HepG2 (cell line): Measurements from ENCODE around the gene VGLL3. TPM values are rescaled to one million over a fixed set of nuclear protein-coding genes. Genes with fewer than 3 reads are reported as not detected.

Experiments used
- ATAC-seq: fragments of 200-7000 bp; cut with Tn5 transposase; 3 replicates; pipeline ENCODE4 v1.9.1; 2020; ENCODE audit warnings: mild to moderate bottlenecking, moderate library complexity
- BruUV-seq: library from RNA; stranded (reverse); fragments of 400-500 nt; replicated peaks from 2 replicates; lab custom pipeline; 2021; lab: Mats Ljungman, UMichigan
- CTCF ChIA-PET: fragments of 300-600 bp; formaldehyde crosslinking; extraction: SDS; loops from one replicate; lab custom pipeline; 2021; ENCODE audit warnings: low total read pairs, inconsistent platforms, low intra/inter-chr PET ratio; lab: Yijun Ruan, JAX
- POLR2A ChIA-PET: fragments of 350-600 bp; sonication (Branson Sonifier 250); formaldehyde crosslinking; loops from one replicate; lab custom pipeline; 2020; ENCODE audit warnings: antibody characterized with exemption, inconsistent platforms; lab: Yijun Ruan, JAX
- DNase-seq: peaks from one replicate; pipeline ENCODE4 v3.0.0-alpha.2; 2015; ENCODE audit warnings: low spot score
- FAIRE-seq: peaks from 3 replicates; lab custom pipeline; 2011; peaks lifted over from hg19 to GRCh38; lab: Jason Lieb, UNC
- H2AFZ ChIP-seq: one replicate; pipeline ENCODE4 v1.6.1; 2011; ENCODE audit warnings: low read length, inconsistent platforms
- H3K27ac ChIP-seq: fragments of 300-600 bp; 3 replicates; pipeline ENCODE4 v1.8.0; 2011; ENCODE audit warnings: mixed run types, mild to moderate bottlenecking, mixed read lengths, low read length, inconsistent platforms; ENCODE audit not compliant: insufficient read depth; ENCODE audit errors: extremely low read length
- H3K27me3 ChIP-seq, 2 experiments: fragments of 200-600 bp in 1 of 2; 2 replicates in 1 of 2; 3 replicates in 1 of 2; pipeline versions ENCODE4 v1.6.0 to v1.8.0; 2011; ENCODE audit warnings: low read length in 2 of 2, mild to moderate bottlenecking in 2 of 2, moderate library complexity in 2 of 2, inconsistent platforms in 1 of 2; ENCODE audit not compliant: insufficient read depth in 2 of 2, control insufficient read depth in 1 of 2
- H3K36me3 ChIP-seq, 2 experiments: fragments of 200-600 bp in 1 of 2; replicated peaks in 1 of 2; 2 replicates in 1 of 2; 3 replicates in 1 of 2; pipeline versions ENCODE4 v1.5.1 to v1.8.0; 2011; ENCODE audit warnings: low read length in 2 of 2, inconsistent platforms in 1 of 2; ENCODE audit not compliant: insufficient read depth in 2 of 2, control insufficient read depth in 1 of 2
- H3K4me1 ChIP-seq: 2 replicates; pipeline ENCODE4 v1.5.1; 2012; ENCODE audit warnings: low read length, inconsistent platforms; ENCODE audit not compliant: insufficient read depth
- H3K4me2 ChIP-seq: 2 replicates; pipeline ENCODE4 v1.6.0; 2011; ENCODE audit warnings: low read depth, low read length, inconsistent platforms
- H3K4me3 ChIP-seq, 3 experiments: fragments of 200-600 bp in 1 of 3; sonication (generic), shearing (Covaris generic) in 1 of 3; replicated peaks in 1 of 3; 2 replicates each; pipeline ENCODE4 v1.5.1; 2011 to 2016; ENCODE audit warnings: low read length in 3 of 3, inconsistent platforms in 2 of 3, low read depth in 2 of 3, mild to moderate bottlenecking in 2 of 3, control low read depth in 1 of 3, mixed read lengths in 1 of 3; ENCODE audit not compliant: insufficient read depth in 1 of 3
- H3K79me2 ChIP-seq: one replicate; pipeline ENCODE4 v1.6.1; 2011; ENCODE audit warnings: low read length, inconsistent platforms; ENCODE audit not compliant: insufficient read depth
- H3K9ac ChIP-seq: 2 replicates; pipeline ENCODE4 v1.6.0; 2011; ENCODE audit warnings: mild to moderate bottlenecking, low read depth, low read length, inconsistent platforms; ENCODE audit not compliant: insufficient read depth
- H3K9me3 ChIP-seq: 2 replicates; pipeline ENCODE4 v1.5.1; 2012; ENCODE audit warnings: mild to moderate bottlenecking, low read length
- H4K20me1 ChIP-seq: 2 replicates; pipeline ENCODE4 v1.6.0; 2011; ENCODE audit warnings: inconsistent platforms, mild to moderate bottlenecking, low read length, moderate library complexity; ENCODE audit not compliant: insufficient read depth
- BRCA1 ChIP-seq: sonication (generic); formaldehyde crosslinking; IDR thresholded peaks from 2 replicates; pipeline ENCODE4 v1.4.0; 2020; ENCODE audit warnings: missing genetic modification reagents
- CCDC6 ChIP-seq: sonication (generic); formaldehyde crosslinking; IDR thresholded peaks from 2 replicates; pipeline ENCODE4 v1.8.1; 2022; ENCODE audit warnings: mild to moderate bottlenecking, missing genetic modification reagents, moderate library complexity
- CENPX ChIP-seq: sonication (generic); formaldehyde crosslinking; IDR thresholded peaks from 2 replicates; pipeline ENCODE4 v1.9.0; 2021; ENCODE audit warnings: mild to moderate bottlenecking, missing genetic modification reagents, moderate library complexity
- FOXC1 ChIP-seq: sonication (generic); formaldehyde crosslinking; IDR thresholded peaks from 2 replicates; pipeline ENCODE4 v1.8.0; 2022; ENCODE audit warnings: mild to moderate bottlenecking, missing genetic modification reagents, borderline replicate concordance
- HES4 ChIP-seq: sonication (generic); formaldehyde crosslinking; IDR thresholded peaks from 2 replicates; pipeline ENCODE4 v1.9.0; 2021; ENCODE audit warnings: mild to moderate bottlenecking, missing genetic modification reagents, borderline replicate concordance
- KLF16 ChIP-seq, 2 experiments: sonication (generic) in 1 of 2; formaldehyde crosslinking in 1 of 2; IDR thresholded peaks; 2 replicates each; pipeline versions ENCODE4 v1.6.1 to v1.8.0; 2016 to 2023; ENCODE audit warnings: missing genetic modification reagents in 2 of 2, missing compliant biosample characterization in 1 of 2
- NAIF1 ChIP-seq: sonication (generic); formaldehyde crosslinking; IDR thresholded peaks from 2 replicates; pipeline ENCODE4 v1.5.0; 2020; ENCODE audit warnings: mild to moderate bottlenecking, missing genetic modification reagents, borderline replicate concordance
- NFRKB ChIP-seq: fragments of 450-650 bp; IDR thresholded peaks from 2 replicates; pipeline ENCODE4 v1.6.1; 2017
- ZNF10 ChIP-seq: sonication (generic); formaldehyde crosslinking; IDR thresholded peaks from 2 replicates; pipeline ENCODE4 v1.4.0; 2020; ENCODE audit warnings: mild to moderate bottlenecking, low read depth, missing genetic modification reagents, borderline replicate concordance
- ZNF256 ChIP-seq: sonication (generic); formaldehyde crosslinking; conservative IDR thresholded peaks from 2 replicates; pipeline ENCODE4 v1.4.0; 2020; ENCODE audit warnings: missing genetic modification reagents
- ZNF75D ChIP-seq: sonication (generic); formaldehyde crosslinking; IDR thresholded peaks from 2 replicates; pipeline ENCODE4 v1.8.1; 2023; ENCODE audit warnings: missing genetic modification reagents, mild to moderate bottlenecking, borderline replicate concordance
- ZNF776 ChIP-seq: sonication (generic); formaldehyde crosslinking; IDR thresholded peaks from 2 replicates; pipeline ENCODE4 v1.4.0; 2020; ENCODE audit warnings: mild to moderate bottlenecking, missing genetic modification reagents
- ZNF780A ChIP-seq: sonication (generic); formaldehyde crosslinking; IDR thresholded peaks from 2 replicates; pipeline ENCODE4 v1.8.0; 2022; ENCODE audit warnings: mild to moderate bottlenecking, missing genetic modification reagents, moderate library complexity
- in situ Hi-C: cut with HindIII; loops from 2 replicates; pipeline ENCODE4 v1.10.0; 2017; ENCODE audit warnings: low pct_unique_long_range_greater_than_20kb; ENCODE audit not compliant: extremely low pct_ligation_motif_present
- intact Hi-C: fragments of 100-400 bp; cut with micrococcal nuclease; formaldehyde crosslinking; loops from one replicate; pipeline ENCODE4 v1.10.0; 2022; ENCODE audit not compliant: unreplicated experiment
- polyA plus RNA-seq, 8 experiments: library from polyadenylated mRNA; depleted of rRNA in 3 of 8; stranded (reverse) in 7 of 8; unstranded in 1 of 8; fragments of >200 nt; fragmentation: Illumina TruSeq in 4 of 8; extraction: Trizol in 4 of 8; gene quantifications; 2 replicates each; pipeline versions ENCODE4 v1.2.1 to v1.2.3, GENCODE V29; 2011 to 2016; ENCODE audit warnings: low read depth in 4 of 8, missing spikeins in 1 of 8, mixed read lengths in 1 of 8; ENCODE audit not compliant: insufficient read depth in 1 of 8
- total RNA-seq, 5 experiments: library from RNA; depleted of rRNA; stranded (reverse); fragments of >200 nt; fragmentation: Illumina TruSeq; extraction: Trizol; gene quantifications; 2 replicates each; pipeline ENCODE4 v1.2.3, GENCODE V29; 2016; ENCODE audit warnings: low read depth in 1 of 5
- TF ChIP-seq, protein P1 (sequence below), 2 experiments: sonication (generic) in 1 of 2; formaldehyde crosslinking in 1 of 2; IDR thresholded peaks; 2 replicates each; pipeline versions ENCODE4 v1.4.0 to v1.6.1; 2016 to 2020; ENCODE audit warnings: borderline replicate concordance in 1 of 2, low read depth in 1 of 2, mild to moderate bottlenecking in 1 of 2, missing genetic modification reagents in 1 of 2

VGLL3 gene
- total and polyA plus RNA-seq, 2 of the 13 experiments (the other 11 are each of a cell fraction or from before 2014, with no cell fraction given): 0.03 to 0.07 TPM

- TF ChIP-seq ZNF256 (CRISPR knock-in tag) (no peak), NFRKB (no peak), ZNF75D (CRISPR knock-in tag) (no peak), ZNF10 (no peak), NAIF1 (CRISPR knock-in tag) (no peak), ZNF780A (no peak), KLF16 (CRISPR knock-in tag; IDR thresholded peaks at IDR 0.05) (no peak)
Observed at GRCh38 chr3:86954226-86954625, 36.7 kb downstream of the VGLL3 start (continued).

DNA sequence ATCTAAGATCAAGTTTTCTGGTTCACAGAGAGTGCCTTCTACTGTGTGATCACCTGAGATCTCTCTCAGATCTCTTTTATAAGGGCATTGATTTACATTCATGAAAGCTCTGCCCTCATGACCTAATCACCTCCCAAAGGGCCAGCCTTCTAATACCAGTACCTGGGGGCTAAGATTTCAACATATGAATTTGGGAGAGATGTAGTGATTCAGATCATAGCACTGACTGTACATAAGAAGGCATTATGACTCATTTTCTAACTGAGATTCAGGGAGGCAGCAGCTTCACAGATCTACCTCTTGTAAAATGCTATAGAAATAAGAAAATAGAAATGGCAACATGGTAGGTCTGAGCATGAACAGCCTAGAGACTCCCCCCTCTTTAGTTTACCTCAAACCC is 39.6 kb downstream of the VGLL3 start:
- no peaks in the 10 kb centered on the region for H3K79me2 ChIP-seq
- H3K4me1 ChIP-seq: no peaks in the 10 kb centered on the region
- H3K27ac ChIP-seq: no peak overlapping the region
- POLR2A ChIA-PET: no interaction called here
- no peak overlapping the region for H3K4me2 ChIP-seq
- H4K20me1 ChIP-seq: no peaks in the 10 kb centered on the region
- BruUV-seq: no TSS peak
- H3K27me3 ChIP-seq: no peaks in the 10 kb centered on the region
- intact Hi-C loops: no loop called here
- no peak for FAIRE-seq
- no peak overlapping the region for H2AFZ ChIP-seq
- no peak overlapping the region for H3K9ac ChIP-seq
- CTCF ChIA-PET: no interaction called here
- no peak overlapping the region for H3K4me3 ChIP-seq
- H3K36me3 ChIP-seq: no peaks in the 10 kb centered on the region
- in situ Hi-C loops: no loop called here
- ATAC-seq: no peak
- no peaks in the 10 kb centered on the region for H3K9me3 ChIP-seq
- no peak for DNase-seq
- TF ChIP-seq FOXC1 (CRISPR knock-in tag) (no peak), HES4 (CRISPR knock-in tag) (no peak), BRCA1 (CRISPR knock-in tag) (no peak), CCDC6 (CRISPR knock-in tag) (no peak), CENPX (CRISPR knock-in tag) (no peak), ZNF776 (no peak)
- TF ChIP-seq, protein P1, sequence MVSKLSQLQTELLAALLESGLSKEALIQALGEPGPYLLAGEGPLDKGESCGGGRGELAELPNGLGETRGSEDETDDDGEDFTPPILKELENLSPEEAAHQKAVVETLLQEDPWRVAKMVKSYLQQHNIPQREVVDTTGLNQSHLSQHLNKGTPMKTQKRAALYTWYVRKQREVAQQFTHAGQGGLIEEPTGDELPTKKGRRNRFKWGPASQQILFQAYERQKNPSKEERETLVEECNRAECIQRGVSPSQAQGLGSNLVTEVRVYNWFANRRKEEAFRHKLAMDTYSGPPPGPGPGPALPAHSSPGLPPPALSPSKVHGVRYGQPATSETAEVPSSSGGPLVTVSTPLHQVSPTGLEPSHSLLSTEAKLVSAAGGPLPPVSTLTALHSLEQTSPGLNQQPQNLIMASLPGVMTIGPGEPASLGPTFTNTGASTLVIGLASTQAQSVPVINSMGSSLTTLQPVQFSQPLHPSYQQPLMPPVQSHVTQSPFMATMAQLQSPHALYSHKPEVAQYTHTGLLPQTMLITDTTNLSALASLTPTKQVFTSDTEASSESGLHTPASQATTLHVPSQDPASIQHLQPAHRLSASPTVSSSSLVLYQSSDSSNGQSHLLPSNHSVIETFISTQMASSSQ (IDR thresholded peaks at IDR 0.05; ENCODE audit: low read depth): no peak
- TF ChIP-seq, protein P1 (CRISPR knock-in tag; IDR thresholded peaks at IDR 0.05; ENCODE audit: borderline replicate concordance): no peak
